Measurements from ENCODE around the gene NCLN.
"Not testable (repeated sequence)": the region's sequence is repeated elsewhere in the genome, so short reads cannot be mapped to it uniquely, and the experiment has no call there.

DNA sequence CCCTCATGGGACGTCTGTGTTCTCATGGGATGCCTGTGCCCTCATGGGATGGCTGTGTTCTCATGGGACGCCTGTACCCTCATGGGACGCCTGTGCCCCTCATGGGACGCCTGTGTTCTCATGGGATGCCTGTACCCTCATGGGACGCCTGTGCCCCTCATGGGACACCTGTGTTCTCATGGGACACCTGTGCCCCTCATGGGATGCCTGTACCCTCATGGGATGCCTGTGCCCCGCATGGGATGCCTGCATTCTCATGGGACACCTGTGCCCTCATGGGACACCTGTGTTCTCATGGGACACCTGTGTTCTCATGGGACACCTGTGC lies 13.1 kb upstream of the NCLN start:
- TF ChIP-seq POLR2A (IDR thresholded peaks at IDR 0.05) = not testable (repeated sequence)
- TF ChIP-seq, protein P1, sequence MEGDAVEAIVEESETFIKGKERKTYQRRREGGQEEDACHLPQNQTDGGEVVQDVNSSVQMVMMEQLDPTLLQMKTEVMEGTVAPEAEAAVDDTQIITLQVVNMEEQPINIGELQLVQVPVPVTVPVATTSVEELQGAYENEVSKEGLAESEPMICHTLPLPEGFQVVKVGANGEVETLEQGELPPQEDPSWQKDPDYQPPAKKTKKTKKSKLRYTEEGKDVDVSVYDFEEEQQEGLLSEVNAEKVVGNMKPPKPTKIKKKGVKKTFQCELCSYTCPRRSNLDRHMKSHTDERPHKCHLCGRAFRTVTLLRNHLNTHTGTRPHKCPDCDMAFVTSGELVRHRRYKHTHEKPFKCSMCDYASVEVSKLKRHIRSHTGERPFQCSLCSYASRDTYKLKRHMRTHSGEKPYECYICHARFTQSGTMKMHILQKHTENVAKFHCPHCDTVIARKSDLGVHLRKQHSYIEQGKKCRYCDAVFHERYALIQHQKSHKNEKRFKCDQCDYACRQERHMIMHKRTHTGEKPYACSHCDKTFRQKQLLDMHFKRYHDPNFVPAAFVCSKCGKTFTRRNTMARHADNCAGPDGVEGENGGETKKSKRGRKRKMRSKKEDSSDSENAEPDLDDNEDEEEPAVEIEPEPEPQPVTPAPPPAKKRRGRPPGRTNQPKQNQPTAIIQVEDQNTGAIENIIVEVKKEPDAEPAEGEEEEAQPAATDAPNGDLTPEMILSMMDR (IDR thresholded peaks at IDR 0.05) = not testable (repeated sequence)

Data from vagina (tissue), 2 donors.